Lung (tissue), 12 donors: ENCODE results near the gene TRPM3. TPM values are rescaled to one million over a fixed set of nuclear protein-coding genes. Genes with fewer than 3 reads are reported as not detected.

ENCODE experiments used
- ATAC-seq: fragments of 200-7000 bp; cut with Tn5 transposase; one replicate; pipeline ENCODE4 v1.9.1; 2020; ENCODE audit warnings: moderate number of reproducible peaks; ENCODE audit not compliant: insufficient read depth, low FRiP score
- DNase-seq, 3 donors: peaks; one replicate each; pipeline ENCODE4 v3.0.0-alpha.2; 2013 to 2017
- H3K27ac ChIP-seq, 2 donors: one replicate each; pipeline ENCODE4 v1.5.1; 2013; ENCODE audit warnings: mild to moderate bottlenecking in 2 of 2, moderate library complexity in 2 of 2, control low read depth in 1 of 2, inconsistent platforms in 1 of 2, low read depth in 1 of 2, low read length in 1 of 2
- H3K27me3 ChIP-seq, 3 donors: one replicate each; pipeline ENCODE4 v1.5.1; 2013; ENCODE audit warnings: low read length in 2 of 3; ENCODE audit not compliant: control insufficient read depth in 3 of 3, insufficient read depth in 3 of 3
- H3K36me3 ChIP-seq, 4 donors: one replicate each; pipeline ENCODE4 v1.5.1; 2013; ENCODE audit warnings: low read length in 4 of 4, mild to moderate bottlenecking in 1 of 4, moderate library complexity in 1 of 4; ENCODE audit not compliant: control insufficient read depth in 4 of 4, insufficient read depth in 4 of 4
- H3K4me1 ChIP-seq, 5 donors: one replicate each; pipeline ENCODE4 v1.5.1; 2013; ENCODE audit warnings: low read length in 5 of 5, mild to moderate bottlenecking in 2 of 5, moderate library complexity in 1 of 5; ENCODE audit not compliant: control insufficient read depth in 5 of 5, insufficient read depth in 5 of 5
- H3K4me3 ChIP-seq: one replicate; pipeline ENCODE4 v1.5.1; 2013; ENCODE audit warnings: mild to moderate bottlenecking, control low read depth, moderate library complexity
- H3K9ac ChIP-seq, 2 donors: one replicate each; pipeline ENCODE4 v1.5.1; 2013; ENCODE audit warnings: low read length in 2 of 2, control low read depth in 1 of 2; ENCODE audit not compliant: insufficient read depth in 1 of 2
- H3K9me3 ChIP-seq, 4 donors: one replicate each; pipeline ENCODE4 v1.5.1; 2013; ENCODE audit warnings: low read length in 3 of 4, mild to moderate bottlenecking in 1 of 4, moderate library complexity in 1 of 4; ENCODE audit not compliant: control insufficient read depth in 4 of 4, insufficient read depth in 3 of 4
- WGBS, 2 donors: extraction: QIAGEN DNeasy Blood & Tissue Kit; methylation state at CpG; one replicate each; pipeline ENCODE4 v1.1.7; 2013; 5-methylcytosine and 5-hydroxymethylcytosine counted together
- polyA plus RNA-seq, 2 donors: library from polyadenylated mRNA; stranded (reverse); fragments of 200-250 nt; gene quantifications; one replicate each; pipeline ENCODE4 v1.2.1, GENCODE V29; 2013
- total RNA-seq, 2 donors: library from RNA; depleted of rRNA in 1 of 2; stranded (reverse); fragments of >200 nt in 1 of 2; gene quantifications; one replicate each; pipeline ENCODE4 v1.2.1, GENCODE V29; 2014 to 2021
- TF ChIP-seq, protein P1 (sequence below): IDR thresholded peaks from 2 replicates; pipeline ENCODE4 v1.5.1; 2012; ENCODE audit warnings: mild to moderate bottlenecking; ENCODE audit errors: control extremely low read depth, extremely low read depth
- donor health status: control.
- donor health status: control.
- donor health status: Bipolar disorder and iron deficiency.
- donor health status: healthy.
- donor health status: DM: yes; HTN: yes; CAD: no.

Gene TRPM3
- total and polyA plus RNA-seq, 4 donors = 0.02 to 1.4 (median 0.49) TPM; not detected in 1

GRCh38 chr9:70813141-70813540, 308.3 kb downstream of the TRPM3 start:
- H3K9me3 ChIP-seq = no peaks in the 10 kb centered on the region
- H3K4me1 ChIP-seq = no peaks in the 10 kb centered on the region
- H3K27me3 ChIP-seq = no peaks in the 10 kb centered on the region
- no peak overlapping the region for H3K9ac ChIP-seq
- ATAC-seq (no peak), DNase-seq (no peak)
- no peaks in the 10 kb centered on the region for H3K36me3 ChIP-seq
- no peak overlapping the region for H3K27ac ChIP-seq
- no peak overlapping the region for H3K4me3 ChIP-seq
- 94 to 95% methylated on average over 2 of the region's 2 CpGs for WGBS, 2 donors
- TF ChIP-seq, protein P1, sequence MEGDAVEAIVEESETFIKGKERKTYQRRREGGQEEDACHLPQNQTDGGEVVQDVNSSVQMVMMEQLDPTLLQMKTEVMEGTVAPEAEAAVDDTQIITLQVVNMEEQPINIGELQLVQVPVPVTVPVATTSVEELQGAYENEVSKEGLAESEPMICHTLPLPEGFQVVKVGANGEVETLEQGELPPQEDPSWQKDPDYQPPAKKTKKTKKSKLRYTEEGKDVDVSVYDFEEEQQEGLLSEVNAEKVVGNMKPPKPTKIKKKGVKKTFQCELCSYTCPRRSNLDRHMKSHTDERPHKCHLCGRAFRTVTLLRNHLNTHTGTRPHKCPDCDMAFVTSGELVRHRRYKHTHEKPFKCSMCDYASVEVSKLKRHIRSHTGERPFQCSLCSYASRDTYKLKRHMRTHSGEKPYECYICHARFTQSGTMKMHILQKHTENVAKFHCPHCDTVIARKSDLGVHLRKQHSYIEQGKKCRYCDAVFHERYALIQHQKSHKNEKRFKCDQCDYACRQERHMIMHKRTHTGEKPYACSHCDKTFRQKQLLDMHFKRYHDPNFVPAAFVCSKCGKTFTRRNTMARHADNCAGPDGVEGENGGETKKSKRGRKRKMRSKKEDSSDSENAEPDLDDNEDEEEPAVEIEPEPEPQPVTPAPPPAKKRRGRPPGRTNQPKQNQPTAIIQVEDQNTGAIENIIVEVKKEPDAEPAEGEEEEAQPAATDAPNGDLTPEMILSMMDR = no peak

- no peaks in the 10 kb centered on the region for H3K9me3 ChIP-seq
- TF ChIP-seq, protein P1 = no peak
- DNase-seq (no peak), ATAC-seq (no peak)
- no peaks in the 10 kb centered on the region for H3K27me3 ChIP-seq
- no peak overlapping the region for H3K27ac ChIP-seq
- H3K9ac ChIP-seq = no peak overlapping the region
- no peaks in the 10 kb centered on the region for H3K4me1 ChIP-seq
- WGBS, 2 donors = 70 to 83% methylated on average over 1 of the region's 1 CpG
- no peaks in the 10 kb centered on the region for H3K36me3 ChIP-seq
- no peak overlapping the region for H3K4me3 ChIP-seq
Observed at GRCh38 chr9:70811638-70812037, 309.8 kb downstream of the TRPM3 start.

DNA sequence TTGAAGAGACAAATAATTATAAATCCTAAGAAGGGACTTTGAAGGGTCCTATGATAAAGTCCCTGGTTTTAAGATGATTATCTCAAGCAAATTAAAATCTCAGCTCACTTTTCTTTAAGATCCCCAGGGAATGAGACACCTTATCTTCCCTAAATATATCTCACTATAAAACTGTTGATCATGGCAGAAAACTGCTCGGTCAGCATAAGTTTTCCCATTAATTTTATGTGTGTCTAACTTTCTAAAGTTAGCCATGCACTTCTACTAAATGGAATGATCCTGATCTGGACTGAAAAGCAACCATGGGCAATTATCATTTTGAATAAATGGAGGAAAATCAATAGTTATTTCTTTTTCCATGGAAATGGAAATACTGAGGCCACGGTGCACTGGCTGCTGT, 314.5 kb downstream of the TRPM3 start:
- DNase-seq = no peak
- H3K9me3 ChIP-seq = no peaks in the 10 kb centered on the region
- H3K27me3 ChIP-seq = no peaks in the 10 kb centered on the region
- WGBS, 2 donors = 82 to 85% methylated on average over 2 of the region's 2 CpGs
- H3K4me1 ChIP-seq = peaks cover 0 to 6% (median 0%) of the 10 kb centered on the region in 5 donors
- no peak for ATAC-seq
- H3K27ac ChIP-seq = no peak overlapping the region
- H3K4me3 ChIP-seq = no peak overlapping the region
- no peaks in the 10 kb centered on the region for H3K36me3 ChIP-seq
- TF ChIP-seq, protein P1 = no peak
- no peak overlapping the region for H3K9ac ChIP-seq

DNA sequence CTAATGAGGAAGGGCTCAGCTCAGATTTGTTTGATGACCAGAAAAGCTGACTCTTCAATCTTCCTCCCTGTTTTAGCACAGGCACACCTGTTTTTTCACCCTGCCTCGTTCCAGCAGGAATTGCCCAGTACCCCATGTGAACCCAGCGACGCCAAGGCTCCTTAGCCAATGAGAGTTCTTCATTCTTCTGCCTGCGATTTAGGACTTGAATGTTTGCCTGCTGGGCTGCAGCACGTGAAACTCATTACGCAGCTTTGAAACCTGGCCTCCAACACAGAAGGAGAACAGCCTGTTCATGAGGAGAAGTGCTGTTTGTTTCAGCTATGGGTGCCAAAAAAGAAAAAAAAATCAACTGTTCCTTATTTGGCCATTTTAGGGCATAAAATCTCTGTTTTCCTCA, 315.5 kb downstream of the TRPM3 start:
- WGBS, 2 donors = 61 to 66% methylated on average over 6 of the region's 6 CpGs

More for the DNA sequence above, 315.5 kb downstream of the TRPM3 start:
- TF ChIP-seq, protein P1 = no peak
- Histone ChIP-seq H3K27me3 (no peaks in the 10 kb centered on the region), H3K9ac (no peak overlapping the region), H3K4me3 (no peak overlapping the region), H3K4me1 (peaks cover 0 to 6% (median 0%) of the 10 kb centered on the region in 5 donors), H3K27ac (no peak overlapping the region), H3K36me3 (no peaks in the 10 kb centered on the region), H3K9me3 (no peaks in the 10 kb centered on the region)
- DNase-seq = peak in 1 of 3 donors; percentile 30
- no peak for ATAC-seq
